GM23338 (cell line): ENCODE data around the gene C22orf42. TPM values are rescaled to one million over a fixed set of nuclear protein-coding genes. Genes with fewer than 3 reads are reported as not detected.

ENCODE experiments used
- ATAC-seq: fragments of 200-7000 bp; cut with Tn5 transposase; 3 replicates; pipeline ENCODE4 v1.9.1; 2020
- DNase-seq: peaks from one replicate; pipeline ENCODE4 v3.0.0-alpha.2; 2015; ENCODE audit warnings: low spot score
- H2AFZ ChIP-seq: fragments of 200-600 bp; sonication (generic); 2 replicates; pipeline ENCODE4 v1.8.0; 2016; ENCODE audit warnings: antibody characterized with exemption, mild to moderate bottlenecking, moderate library complexity
- H3F3A ChIP-seq: fragments of 200-600 bp; sonication (generic); replicated peaks from 2 replicates; pipeline ENCODE4 v1.8.0; 2017; ENCODE audit warnings: antibody characterized with exemption, mixed run types, low read depth
- H3K27ac ChIP-seq: fragments of 200-600 bp; sonication (generic); 2 replicates; pipeline ENCODE4 v1.6.1; 2016; ENCODE audit warnings: low read depth
- H3K27me3 ChIP-seq: fragments of 200-600 bp; sonication (generic); 2 replicates; pipeline ENCODE4 v1.8.0; 2016; ENCODE audit warnings: mild to moderate bottlenecking, mixed run types, moderate library complexity; ENCODE audit not compliant: insufficient read depth
- H3K36me3 ChIP-seq: fragments of 200-600 bp; sonication (generic); 2 replicates; pipeline ENCODE4 v1.8.0; 2016; ENCODE audit warnings: mild to moderate bottlenecking; ENCODE audit not compliant: insufficient read depth
- H3K4me1 ChIP-seq: fragments of 200-600 bp; sonication (generic); 2 replicates; pipeline ENCODE4 v1.8.0; 2016; ENCODE audit warnings: mild to moderate bottlenecking, moderate library complexity; ENCODE audit not compliant: insufficient read depth
- H3K4me2 ChIP-seq: fragments of 200-600 bp; sonication (generic); 2 replicates; pipeline ENCODE4 v1.7.1; 2017; ENCODE audit warnings: mixed run types
- H3K4me3 ChIP-seq: fragments of 200-600 bp; sonication (generic); 2 replicates; pipeline ENCODE4 v1.6.1; 2016; ENCODE audit warnings: mixed run types
- H3K79me2 ChIP-seq: fragments of 200-600 bp; sonication (generic); replicated peaks from 2 replicates; pipeline ENCODE4 v1.8.0; 2017; ENCODE audit warnings: mild to moderate bottlenecking; ENCODE audit not compliant: insufficient read depth
- H3K9me2 ChIP-seq: fragments of 200-600 bp; sonication (generic); 2 replicates; pipeline ENCODE4 v1.8.0; 2017; ENCODE audit not compliant: insufficient read depth
- H4K20me1 ChIP-seq: fragments of 200-600 bp; sonication (generic); replicated peaks from 2 replicates; pipeline ENCODE4 v1.8.0; 2017; ENCODE audit warnings: mild to moderate bottlenecking; ENCODE audit not compliant: insufficient read depth
- H3K27ac Mint-ChIP-seq: 2 replicates; pipeline ENCODE4 v1.8.0; 2020; ENCODE audit warnings: inconsistent platforms, mild to moderate bottlenecking, moderate library complexity, mixed read lengths
- H3K27me3 Mint-ChIP-seq: 3 replicates; pipeline ENCODE4 v1.8.0; 2022; ENCODE audit warnings: low read depth, mild to moderate bottlenecking, moderate library complexity, mixed read lengths, inconsistent platforms; ENCODE audit not compliant: insufficient read depth, poor library complexity
- H3K36me3 Mint-ChIP-seq: 3 replicates; pipeline ENCODE4 v1.8.0; 2021; ENCODE audit warnings: low read depth, mild to moderate bottlenecking, inconsistent platforms, moderate library complexity, mixed read lengths
- H3K4me1 Mint-ChIP-seq: 3 replicates; pipeline ENCODE4 v1.8.0; 2020; ENCODE audit warnings: mild to moderate bottlenecking, inconsistent platforms, mixed read lengths
- H3K4me3 Mint-ChIP-seq: 3 replicates; pipeline ENCODE4 v1.8.0; 2021; ENCODE audit warnings: moderate library complexity, mild to moderate bottlenecking, inconsistent platforms, mixed read lengths
- H3K9me3 Mint-ChIP-seq: 3 replicates; pipeline ENCODE4 v1.8.0; 2020; ENCODE audit warnings: moderate library complexity, mild to moderate bottlenecking, inconsistent platforms, mixed read lengths
- CREB1 ChIP-seq: fragments of 250-450 bp; sonication (Bioruptor Pico); IDR thresholded peaks from 2 replicates; pipeline ENCODE4 v1.5.0; 2020; ENCODE audit warnings: low read depth, mild to moderate bottlenecking, moderate library complexity
- CTCF ChIP-seq, 2 experiments: fragments of 200-600 bp in 1 of 2; sonication (generic) in 1 of 2; conservative IDR thresholded peaks; 2 replicates each; pipeline versions ENCODE4 v1.5.1 to v1.6.1; 2016 to 2017; ENCODE audit warnings: antibody characterized with exemption in 2 of 2, low read depth in 2 of 2, mild to moderate bottlenecking in 2 of 2, moderate library complexity in 1 of 2
- JUNB ChIP-seq: IDR thresholded peaks from one replicate; pipeline ENCODE4 v1.6.1; 2016; ENCODE audit warnings: antibody characterized with exemption; ENCODE audit not compliant: unreplicated experiment
- NANOG ChIP-seq: IDR thresholded peaks from 2 replicates; pipeline ENCODE4 v1.6.1; 2016; ENCODE audit warnings: antibody characterized with exemption, borderline replicate concordance
- POLR2AphosphoS5 ChIP-seq: IDR thresholded peaks from 2 replicates; pipeline ENCODE4 v1.6.1; 2016; ENCODE audit warnings: antibody characterized with exemption, low read depth
- REST ChIP-seq: IDR thresholded peaks from one replicate; pipeline ENCODE4 v1.6.1; 2018; ENCODE audit warnings: antibody characterized with exemption; ENCODE audit not compliant: unreplicated experiment
- STAT1 ChIP-seq: IDR thresholded peaks from one replicate; pipeline ENCODE4 v1.6.1; 2016; ENCODE audit warnings: antibody characterized with exemption; ENCODE audit not compliant: unreplicated experiment
- ZNF331 ChIP-seq: fragments of 250-450 bp; sonication (Bioruptor Pico); IDR thresholded peaks from 2 replicates; pipeline ENCODE4 v1.5.0; 2020; ENCODE audit warnings: low read depth, mild to moderate bottlenecking, moderate library complexity
- polyA plus RNA-seq: library from polyadenylated mRNA; unstranded; fragments of >200 nt; fragmentation: Nextera tagmentation; extraction: Ambion mirVana; gene quantifications from 2 replicates; pipeline ENCODE4 v1.2.1, GENCODE V29; 2016
- total RNA-seq: library from RNA; depleted of rRNA; stranded (reverse); fragments of >200 nt; shearing (Covaris generic); gene quantifications from 2 replicates; pipeline ENCODE4 v1.2.3, GENCODE V29; 2014

The C22orf42 gene
- total and polyA plus RNA-seq, 2 experiments from 2014 or later: 0.76 to 1.2 TPM

- Mint-ChIP-seq H3K27me3 (peaks cover 12% of the 10 kb centered on the region), H3K4me1 (peaks cover 8% of the 10 kb centered on the region), H3K36me3 (no peaks in the 10 kb centered on the region), H3K9me3 (peaks cover 5% of the 10 kb centered on the region; the same call in 2 of the 3 replicates), H3K27ac (no peak overlapping the region), H3K4me3 (no peak overlapping the region)
- TF ChIP-seq CTCF (conservative IDR thresholded peaks at IDR 0.05; ENCODE audit: low read depth in 2 of 2) (peak; percentile 88 to 89), NANOG (no peak), ZNF331 (CRISPR knock-in tag) (no peak)
- Histone ChIP-seq H3K36me3 (no peaks in the 10 kb centered on the region), H3K4me1 (no peaks in the 10 kb centered on the region), H3F3A (no peaks in the 10 kb centered on the region), H3K9me2 (no peaks in the 10 kb centered on the region), H3K4me3 (no peak overlapping the region), H4K20me1 (no peaks in the 10 kb centered on the region), H3K27me3 (no peaks in the 10 kb centered on the region), H3K27ac (no peak overlapping the region), H3K4me2 (no peak overlapping the region), H2AFZ (peak overlapping the region; percentile 60), H3K79me2 (no peaks in the 10 kb centered on the region)
- ATAC-seq (peak; percentile 91), DNase-seq (peak; percentile 86)
Measured at GRCh38 chr22:32127904-32128303, 31.2 kb downstream of the C22orf42 start.

- Histone ChIP-seq H3F3A (no peaks in the 10 kb centered on the region), H3K4me2 (no peak overlapping the region), H3K27ac (no peak overlapping the region), H3K4me1 (no peaks in the 10 kb centered on the region), H3K36me3 (no peaks in the 10 kb centered on the region), H3K79me2 (no peaks in the 10 kb centered on the region), H2AFZ (peak overlapping the region; percentile 21; the same call in 1 of the 2 replicates), H3K4me3 (no peak overlapping the region), H3K9me2 (no peaks in the 10 kb centered on the region), H4K20me1 (no peaks in the 10 kb centered on the region), H3K27me3 (no peaks in the 10 kb centered on the region)
- DNase-seq (peak; percentile 81), ATAC-seq (peak; percentile 85)
- Mint-ChIP-seq H3K27me3 (peaks cover 7% of the 10 kb centered on the region), H3K4me3 (no peak overlapping the region), H3K36me3 (no peaks in the 10 kb centered on the region), H3K9me3 (peaks cover 9% of the 10 kb centered on the region; the same call in 2 of the 3 replicates), H3K27ac (no peak overlapping the region), H3K4me1 (peaks cover 8% of the 10 kb centered on the region)
- TF ChIP-seq POLR2AphosphoS5 (no peak), CTCF (conservative IDR thresholded peaks at IDR 0.05; ENCODE audit: low read depth in 2 of 2) (peak; percentile 43 to 59)
Measured at GRCh38 chr22:32123657-32124056, 35.4 kb downstream of the C22orf42 start.

GRCh38 chr22:32122899-32123298 lies 36.2 kb downstream of the C22orf42 start:
- H3K36me3 ChIP-seq: no peaks in the 10 kb centered on the region
- H3K36me3 Mint-ChIP-seq: no peaks in the 10 kb centered on the region
- H3F3A ChIP-seq: no peaks in the 10 kb centered on the region
- H3K4me1 ChIP-seq: no peaks in the 10 kb centered on the region
- peaks cover 7% of the 10 kb centered on the region for H3K27me3 Mint-ChIP-seq
- H3K9me3 Mint-ChIP-seq: peaks cover 9% of the 10 kb centered on the region; the same call in 2 of the 3 replicates
- H3K4me2 ChIP-seq: no peak overlapping the region
- no peak overlapping the region for H2AFZ ChIP-seq
- no peak overlapping the region for H3K27ac Mint-ChIP-seq
- H3K9me2 ChIP-seq: no peaks in the 10 kb centered on the region
- H3K79me2 ChIP-seq: no peaks in the 10 kb centered on the region
- peaks cover 8% of the 10 kb centered on the region for H3K4me1 Mint-ChIP-seq
- H3K27ac ChIP-seq: no peak overlapping the region
- H3K27me3 ChIP-seq: no peaks in the 10 kb centered on the region
- no peak overlapping the region for H3K4me3 ChIP-seq
- no peak for ATAC-seq
- no peaks in the 10 kb centered on the region for H4K20me1 ChIP-seq
- H3K4me3 Mint-ChIP-seq: no peak overlapping the region
- no peak for DNase-seq
- TF ChIP-seq CTCF (conservative IDR thresholded peaks at IDR 0.05; ENCODE audit: low read depth in 2 of 2): no peak
- TF ChIP-seq STAT1: no peak
- TF ChIP-seq CREB1 (CRISPR knock-in tag): no peak
- no peak for TF ChIP-seq ZNF331 (CRISPR knock-in tag)
- no peak for TF ChIP-seq JUNB
- no peak for TF ChIP-seq REST
